Measurements from ENCODE around the gene FILIP1L. TPM values are rescaled to one million over a fixed set of nuclear protein-coding genes. Genes with fewer than 3 reads are reported as not detected.

FILIP1L gene
- total RNA-seq, 1 donor from 2014 or later, result 47.0 TPM

DNA sequence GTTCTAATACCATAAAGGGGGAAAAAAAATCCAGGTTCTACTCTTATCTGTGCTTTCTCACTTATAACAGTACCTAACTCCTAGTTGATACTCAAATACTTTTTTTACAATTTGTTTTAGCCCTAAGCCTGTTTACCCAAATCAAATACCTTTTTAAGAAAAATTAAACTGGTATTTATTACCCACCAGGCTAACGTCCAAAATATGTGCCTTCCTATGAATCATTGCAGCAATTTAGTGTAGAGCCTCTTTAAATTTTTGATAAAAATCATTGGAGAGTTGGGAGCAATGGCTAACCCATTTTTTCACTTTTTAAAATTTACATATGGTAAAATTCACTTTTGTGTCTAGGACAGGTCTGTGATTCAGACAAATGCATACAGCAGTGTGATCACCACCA, 27.9 kb downstream of the FILIP1L start:
- Mint-ChIP-seq H3K27me3 (ENCODE audit: unreplicated experiment) (no peaks in the 10 kb centered on the region), H3K4me1 (ENCODE audit: unreplicated experiment) (peaks cover 74% of the 10 kb centered on the region), H3K9me3 (ENCODE audit: unreplicated experiment) (no peaks in the 10 kb centered on the region), H3K27ac (ENCODE audit: unreplicated experiment) (peak overlapping the region; percentile 69), H3K36me3 (ENCODE audit: unreplicated experiment) (peaks cover 1% of the 10 kb centered on the region), H3K4me3 (ENCODE audit: unreplicated experiment) (no peak overlapping the region)
- DNase-seq (ENCODE audit: extremely low spot score, unreplicated experiment), result no peak
- no peak for TF ChIP-seq CTCF (IDR thresholded peaks at IDR 0.05)

DNA sequence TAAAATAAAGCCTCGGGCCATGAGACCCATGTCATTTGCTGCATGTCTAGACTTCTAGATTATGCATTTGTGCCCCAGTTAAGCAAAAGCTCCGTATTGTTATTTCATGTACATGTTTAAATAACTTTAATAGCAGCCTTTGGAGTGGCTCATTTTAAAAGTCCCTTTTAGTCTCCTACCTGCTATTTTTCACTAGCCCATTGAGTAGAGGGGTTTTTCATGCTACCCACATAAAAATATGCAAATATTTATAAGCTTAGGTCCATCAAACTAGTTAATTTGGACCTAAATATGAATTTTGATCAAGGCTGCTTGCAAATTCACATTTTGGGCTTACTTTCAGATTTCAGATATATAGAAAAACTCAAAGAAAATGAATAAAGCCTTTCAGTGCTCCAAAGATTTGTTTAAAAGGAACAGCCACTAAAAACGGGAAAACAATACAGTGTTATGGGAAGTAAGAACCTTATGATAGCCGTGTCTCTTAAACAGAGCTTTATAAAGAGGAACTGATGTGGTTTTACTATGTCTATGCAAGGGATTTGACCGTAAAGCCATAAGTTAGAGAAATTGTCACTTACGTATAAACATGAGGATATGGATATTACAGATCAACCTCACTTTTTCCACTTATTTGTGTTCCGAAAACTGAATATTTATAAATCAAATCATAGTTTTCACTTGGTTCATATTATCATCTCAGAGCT, 30.0 kb downstream of the FILIP1L start:
- Mint-ChIP-seq H3K4me1 (ENCODE audit: unreplicated experiment) (peaks cover 73% of the 10 kb centered on the region), H3K27ac (ENCODE audit: unreplicated experiment) (no peak overlapping the region), H3K27me3 (ENCODE audit: unreplicated experiment) (no peaks in the 10 kb centered on the region), H3K9me3 (ENCODE audit: unreplicated experiment) (no peaks in the 10 kb centered on the region), H3K36me3 (ENCODE audit: unreplicated experiment) (peaks cover 1% of the 10 kb centered on the region), H3K4me3 (ENCODE audit: unreplicated experiment) (no peak overlapping the region)
- TF ChIP-seq CTCF (IDR thresholded peaks at IDR 0.05), result no peak
- no peak for DNase-seq (ENCODE audit: extremely low spot score, unreplicated experiment)

DNA sequence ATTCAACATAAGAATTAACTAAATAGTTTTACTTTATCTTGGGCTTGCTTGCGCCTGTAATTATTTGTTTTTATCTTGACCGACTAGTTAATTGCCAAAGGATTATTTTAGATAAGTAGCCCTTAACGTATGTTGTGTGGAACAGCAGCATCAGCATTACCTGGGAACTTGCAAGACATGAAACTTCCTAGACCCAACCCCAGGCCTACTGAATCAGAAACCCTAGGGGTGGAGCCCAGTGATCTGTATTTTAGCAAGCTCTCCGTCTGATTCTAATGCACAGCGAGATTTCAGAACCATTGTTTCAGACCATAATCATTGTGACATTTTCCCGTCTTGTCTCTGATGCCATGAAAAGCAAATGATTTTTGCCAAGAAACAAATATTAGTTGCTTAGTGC, 31.1 kb downstream of the FILIP1L start:
- H3K4me1 Mint-ChIP-seq (ENCODE audit: unreplicated experiment), result peaks cover 65% of the 10 kb centered on the region
- DNase-seq (ENCODE audit: extremely low spot score, unreplicated experiment), result no peak
- no peak for TF ChIP-seq CTCF (IDR thresholded peaks at IDR 0.05)
- H3K36me3 Mint-ChIP-seq (ENCODE audit: unreplicated experiment), result no peaks in the 10 kb centered on the region
- no peaks in the 10 kb centered on the region for H3K9me3 Mint-ChIP-seq (ENCODE audit: unreplicated experiment)
- H3K4me3 Mint-ChIP-seq (ENCODE audit: unreplicated experiment), result no peak overlapping the region
- H3K27me3 Mint-ChIP-seq (ENCODE audit: unreplicated experiment), result no peaks in the 10 kb centered on the region
- H3K27ac Mint-ChIP-seq (ENCODE audit: unreplicated experiment), result peak overlapping the region; percentile 82

DNA sequence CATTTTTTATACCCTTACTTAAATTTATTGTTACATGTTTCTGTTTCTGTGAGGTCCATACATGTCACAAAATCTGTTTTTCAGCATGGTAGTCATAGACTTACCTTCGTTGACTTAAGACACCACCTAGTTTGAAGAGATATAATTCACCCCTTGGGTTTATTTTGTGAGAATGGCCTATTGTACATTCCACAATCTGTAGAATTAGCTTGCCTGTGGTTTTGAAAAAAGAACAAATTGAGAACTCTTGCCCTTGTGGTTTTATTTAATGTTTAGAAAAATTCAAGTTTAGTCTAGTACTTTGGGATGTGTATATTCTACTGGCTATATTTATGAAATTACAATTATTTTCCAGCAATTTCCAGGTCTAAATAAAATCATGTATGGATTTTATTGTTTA, 31.6 kb downstream of the FILIP1L start:
- TF ChIP-seq CTCF (IDR thresholded peaks at IDR 0.05), result no peak
- H3K36me3 Mint-ChIP-seq (ENCODE audit: unreplicated experiment), result no peaks in the 10 kb centered on the region
- peak overlapping the region; percentile 82 for H3K27ac Mint-ChIP-seq (ENCODE audit: unreplicated experiment)
- DNase-seq (ENCODE audit: extremely low spot score, unreplicated experiment), result no peak
- peaks cover 65% of the 10 kb centered on the region for H3K4me1 Mint-ChIP-seq (ENCODE audit: unreplicated experiment)
- H3K9me3 Mint-ChIP-seq (ENCODE audit: unreplicated experiment), result no peaks in the 10 kb centered on the region
- H3K27me3 Mint-ChIP-seq (ENCODE audit: unreplicated experiment), result no peaks in the 10 kb centered on the region
- H3K4me3 Mint-ChIP-seq (ENCODE audit: unreplicated experiment), result no peak overlapping the region

DNA sequence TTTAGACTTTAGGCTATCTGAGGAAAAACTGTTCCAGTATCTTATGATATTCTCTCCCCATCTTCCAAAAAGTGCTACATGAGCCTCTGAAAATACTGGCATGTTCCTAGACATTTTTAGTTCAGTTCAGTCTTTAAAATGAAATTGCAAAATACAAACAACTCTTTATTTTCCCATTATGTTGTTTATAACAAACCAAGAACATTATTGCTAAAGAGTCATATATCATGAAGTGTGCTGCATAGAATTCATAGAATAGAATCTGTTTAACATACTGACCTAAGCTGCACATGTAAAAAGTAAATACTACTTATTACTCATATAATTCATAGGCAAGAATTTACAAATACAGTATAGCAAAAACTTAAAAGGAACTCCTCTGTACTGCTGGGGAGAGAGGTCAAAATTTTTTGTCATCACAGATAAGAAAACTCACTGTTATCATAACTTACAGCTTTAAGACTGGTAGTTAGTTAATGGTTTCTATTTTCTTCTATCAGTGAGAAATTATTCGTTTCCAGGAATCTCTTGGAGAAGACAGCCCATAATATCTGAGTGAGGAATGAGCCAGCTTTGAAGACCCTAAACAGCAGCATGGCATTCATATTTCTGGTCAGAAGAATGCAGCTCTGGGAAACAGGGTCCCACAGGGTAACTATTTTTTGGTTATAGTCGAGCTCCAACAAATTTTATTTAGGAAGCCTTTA, 32.2 kb downstream of the FILIP1L start:
- Mint-ChIP-seq H3K36me3 (ENCODE audit: unreplicated experiment) (peaks cover 2% of the 10 kb centered on the region), H3K4me1 (ENCODE audit: unreplicated experiment) (peaks cover 63% of the 10 kb centered on the region), H3K27me3 (ENCODE audit: unreplicated experiment) (no peaks in the 10 kb centered on the region), H3K27ac (ENCODE audit: unreplicated experiment) (peak overlapping the region; percentile 82), H3K4me3 (ENCODE audit: unreplicated experiment) (no peak overlapping the region), H3K9me3 (ENCODE audit: unreplicated experiment) (no peaks in the 10 kb centered on the region)
- TF ChIP-seq CTCF (IDR thresholded peaks at IDR 0.05), result no peak
- no peak for DNase-seq (ENCODE audit: extremely low spot score, unreplicated experiment)
